Gastroesophageal sphincter (tissue), 4 donors: ENCODE results near the gene LCNL1. TPM values are rescaled to one million over a fixed set of nuclear protein-coding genes. Genes with fewer than 3 reads are reported as not detected.
A peak's percentile ranks its signal among the peaks of the same experiment; 100 is the strongest.

ENCODE experiments used
- ATAC-seq: fragments of 150-250 bp; one replicate; pipeline ENCODE4 v1.9.1; 2016; ENCODE audit warnings: mild to moderate bottlenecking, moderate library complexity
- H3K27ac ChIP-seq, 4 donors: fragments of 200-600 bp; sonication (generic) in 3 of 4; 1 replicate in 3 of 4; 2 replicates in 1 of 4; pipeline ENCODE4 v1.5.1; 2016 to 2019
- H3K27me3 ChIP-seq: fragments of 200-600 bp; sonication (generic); one replicate; pipeline ENCODE4 v1.5.1; 2019
- H3K36me3 ChIP-seq, 2 donors: fragments of 200-600 bp; sonication (generic); one replicate each; pipeline ENCODE4 v1.5.1; 2019; ENCODE audit warnings: control low read depth in 1 of 2
- H3K4me1 ChIP-seq, 3 donors: fragments of 200-600 bp; sonication (generic); 1 replicate in 2 of 3; 2 replicates in 1 of 3; pipeline ENCODE4 v1.5.1; 2016 to 2019; ENCODE audit warnings: control low read depth in 2 of 3
- H3K4me3 ChIP-seq, 2 donors: fragments of 200-600 bp; sonication (generic); one replicate each; pipeline ENCODE4 v1.5.1; 2019; ENCODE audit warnings: mild to moderate bottlenecking in 1 of 2, moderate library complexity in 1 of 2
- H3K9me3 ChIP-seq, 3 donors: fragments of 200-600 bp; sonication (generic); one replicate each; pipeline ENCODE4 v1.5.1; 2017 to 2019; ENCODE audit warnings: control low read depth in 2 of 3
- CTCF ChIP-seq, 4 experiments: fragments of 200-600 bp in 2 of 4; fragments of 450-650 bp in 2 of 4; sonication (generic) in 1 of 4; IDR thresholded peaks; one replicate each; pipeline ENCODE4 v1.5.1; 2017 to 2019; ENCODE audit warnings: antibody characterized with exemption in 4 of 4, mild to moderate bottlenecking in 2 of 4, moderate library complexity in 2 of 4
- EP300 ChIP-seq: sonication (generic); formaldehyde crosslinking; IDR thresholded peaks from one replicate; pipeline ENCODE4 v1.6.1; 2017; ENCODE audit warnings: antibody characterized with exemption, mild to moderate bottlenecking
- POLR2A ChIP-seq, 2 donors: fragments of 450-650 bp; IDR thresholded peaks; one replicate each; pipeline ENCODE4 v1.6.1; 2017; ENCODE audit warnings: antibody characterized with exemption in 2 of 2, mild to moderate bottlenecking in 2 of 2, moderate library complexity in 1 of 2
- POLR2AphosphoS5 ChIP-seq: sonication (generic); formaldehyde crosslinking; IDR thresholded peaks from one replicate; pipeline ENCODE4 v1.6.1; 2017; ENCODE audit warnings: antibody characterized with exemption
- WGBS, 2 donors: methylation state at CpG; one replicate each; pipeline ENCODE4 v1.1.5; 2018; ENCODE audit warnings: low coverage in 1 of 2; 5-methylcytosine and 5-hydroxymethylcytosine counted together
- total RNA-seq, 4 donors: library from RNA; depleted of rRNA; stranded (reverse); fragments of >200 nt; gene quantifications; one replicate each; pipeline ENCODE4 v1.1.0, GENCODE V29; 2016

The LCNL1 gene
- total RNA-seq, 4 donors from 2014 or later: 0.40 TPM; not detected in 2

DNA sequence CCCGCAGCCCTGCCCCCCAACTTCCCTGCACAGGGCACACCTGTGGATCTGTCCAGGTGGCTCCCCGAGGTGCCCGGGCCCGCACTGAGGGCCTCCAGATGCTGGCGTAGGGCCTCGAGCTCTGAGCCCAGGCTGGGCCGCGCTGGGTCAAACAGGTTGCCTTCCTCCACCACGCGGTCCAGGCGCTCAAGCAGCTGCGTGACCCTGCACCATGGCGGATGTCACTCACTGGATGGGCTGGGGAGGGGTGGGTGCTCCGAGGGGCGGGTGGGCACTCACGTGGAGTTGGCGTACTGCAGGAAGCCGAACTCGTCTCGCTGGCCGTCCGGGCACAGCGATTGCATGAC, 39.8 kb downstream of the LCNL1 start:
- no peak for ATAC-seq
- Histone ChIP-seq H3K36me3 (peaks cover 0 to 40% of the 10 kb centered on the region in 2 donors), H3K4me1 (peaks cover 0 to 26% (median 10%) of the 10 kb centered on the region in 3 donors), H3K4me3 (no peak overlapping the region), H3K27me3 (no peaks in the 10 kb centered on the region), H3K9me3 (no peaks in the 10 kb centered on the region), H3K27ac (no peak overlapping the region)
- WGBS, 2 donors: 100% methylated on average over 2 of the region's 23 CpGs; no CpG with 5 or more reads in 1 of the 2 donors
- TF ChIP-seq CTCF (IDR thresholded peaks at IDR 0.05) (no peak), POLR2A (IDR thresholded peaks at IDR 0.05) (no peak), EP300 (no peak), POLR2AphosphoS5 (no peak)

- no peaks in the 10 kb centered on the region for H3K9me3 ChIP-seq
- no peak overlapping the region for H3K4me3 ChIP-seq
- no peak for ATAC-seq
- 50 to 71% methylated on average over 2 to 4 of the region's 7 CpGs for WGBS, 2 donors
- no peak overlapping the region for H3K27ac ChIP-seq
- H3K36me3 ChIP-seq: peaks cover 0 to 34% of the 10 kb centered on the region in 2 donors
- H3K27me3 ChIP-seq: no peaks in the 10 kb centered on the region
- no peak for TF ChIP-seq CTCF (IDR thresholded peaks at IDR 0.05)
- TF ChIP-seq POLR2A (IDR thresholded peaks at IDR 0.05): no peak
- no peak for TF ChIP-seq EP300
- peaks cover 0 to 27% (median 10%) of the 10 kb centered on the region in 3 donors for H3K4me1 ChIP-seq
These were observed 40.4 kb downstream of the LCNL1 start for GRCh38 chr9:137023157-137023556.

GRCh38 chr9:137023583-137023991, 40.8 kb downstream of the LCNL1 start:
- Histone ChIP-seq H3K9me3 (no peaks in the 10 kb centered on the region), H3K4me3 (no peak overlapping the region), H3K27ac (no peak overlapping the region), H3K4me1 (peaks cover 0 to 30% (median 12%) of the 10 kb centered on the region in 3 donors), H3K27me3 (no peaks in the 10 kb centered on the region), H3K36me3 (peaks cover 0 to 30% of the 10 kb centered on the region in 2 donors)
- WGBS, 2 donors: no CpG with 5 or more reads among the region's 15 CpGs
- no peak for TF ChIP-seq POLR2AphosphoS5
- no peak for TF ChIP-seq EP300
- no peak for TF ChIP-seq CTCF (IDR thresholded peaks at IDR 0.05)
- TF ChIP-seq POLR2A (IDR thresholded peaks at IDR 0.05): no peak
- no peak for ATAC-seq

GRCh38 chr9:137025517-137025966, 42.7 kb downstream of the LCNL1 start:
- no peaks in the 10 kb centered on the region for H3K9me3 ChIP-seq
- no peak for ATAC-seq
- H3K27me3 ChIP-seq: no peaks in the 10 kb centered on the region
- H3K36me3 ChIP-seq: peaks cover 0 to 13% of the 10 kb centered on the region in 2 donors
- H3K4me3 ChIP-seq: peak overlapping the region in 1 of 2 donors; percentile 67
- WGBS, 2 donors: no CpG with 5 or more reads among the region's 21 CpGs
- H3K4me1 ChIP-seq: peaks cover 0 to 44% (median 22%) of the 10 kb centered on the region in 3 donors
- no peak for TF ChIP-seq CTCF (IDR thresholded peaks at IDR 0.05)
- TF ChIP-seq POLR2A (IDR thresholded peaks at IDR 0.05): no peak
- no peak for TF ChIP-seq POLR2AphosphoS5
- TF ChIP-seq EP300: no peak
- peak overlapping the region in 3 of 4 donors; percentile 24 to 68 (median 64) for H3K27ac ChIP-seq

- Histone ChIP-seq H3K9me3 (no peaks in the 10 kb centered on the region), H3K27ac (peak overlapping the region in 2 of 4 donors; percentile 64 to 68), H3K4me3 (peak overlapping the region in 1 of 2 donors; percentile 67), H3K4me1 (peaks cover 0 to 44% (median 22%) of the 10 kb centered on the region in 3 donors), H3K27me3 (no peaks in the 10 kb centered on the region), H3K36me3 (peaks cover 0 to 4% of the 10 kb centered on the region in 2 donors)
- WGBS, 2 donors: no CpG with 5 or more reads among the region's 2 CpGs
- TF ChIP-seq CTCF (IDR thresholded peaks at IDR 0.05) (no peak), POLR2AphosphoS5 (no peak), EP300 (no peak), POLR2A (IDR thresholded peaks at IDR 0.05) (no peak)
- no peak for ATAC-seq
These were observed 43.6 kb downstream of the LCNL1 start for GRCh38 chr9:137026384-137026783.
